GM18498 (cell line): ENCODE results near the gene SCAF1.

Experiments used
- ATAC-seq: cut with Tn5 transposase; IDR thresholded peaks from one replicate; pipeline ENCODE4 v1.9.1; 2021; ENCODE audit warnings: mild to moderate bottlenecking, moderate library complexity; ENCODE audit not compliant: unreplicated experiment

The SCAF1 gene

DNA sequence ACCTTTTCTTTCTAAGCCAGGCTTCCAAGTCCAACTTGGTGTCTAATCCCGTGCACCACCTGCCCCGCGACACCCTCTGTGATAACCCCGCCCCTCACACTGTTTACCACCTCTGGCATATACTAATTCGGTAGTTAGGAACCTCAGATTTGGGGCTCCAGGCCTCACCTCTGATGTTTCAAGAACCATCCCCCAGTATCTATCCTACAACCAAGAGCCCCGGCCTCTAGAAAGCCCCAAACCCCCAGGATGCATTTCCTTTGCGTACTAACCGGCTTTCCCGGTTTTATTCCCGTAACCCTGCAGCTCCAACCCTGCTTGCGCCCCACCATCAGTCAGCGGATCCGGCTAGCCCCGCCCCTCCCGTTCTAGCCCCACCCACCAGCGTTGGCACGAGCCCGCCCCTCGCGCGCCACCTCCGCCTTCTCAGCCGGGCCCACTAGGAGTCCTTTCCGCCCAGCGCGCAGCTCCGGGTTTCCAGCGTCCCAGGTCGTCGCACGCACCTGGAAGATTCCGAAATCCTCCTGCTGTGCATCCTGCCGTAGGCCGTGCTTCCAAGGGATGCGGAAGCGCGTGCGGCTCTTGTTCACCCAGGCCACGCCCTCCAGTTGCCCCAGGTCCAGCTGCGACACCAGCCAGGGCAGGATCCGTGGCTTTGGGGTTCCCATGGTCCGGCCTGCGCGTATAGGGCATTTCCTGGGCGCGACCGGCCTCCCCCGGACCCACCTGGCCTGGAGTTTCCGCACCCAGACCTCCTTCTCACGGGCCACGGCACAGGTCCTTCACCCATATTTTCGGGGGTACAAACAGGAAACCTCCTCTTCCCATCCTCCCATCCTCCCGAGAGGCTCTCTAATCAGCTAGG, 22.4 kb downstream of the SCAF1 start:
- ATAC-seq: no peak

DNA sequence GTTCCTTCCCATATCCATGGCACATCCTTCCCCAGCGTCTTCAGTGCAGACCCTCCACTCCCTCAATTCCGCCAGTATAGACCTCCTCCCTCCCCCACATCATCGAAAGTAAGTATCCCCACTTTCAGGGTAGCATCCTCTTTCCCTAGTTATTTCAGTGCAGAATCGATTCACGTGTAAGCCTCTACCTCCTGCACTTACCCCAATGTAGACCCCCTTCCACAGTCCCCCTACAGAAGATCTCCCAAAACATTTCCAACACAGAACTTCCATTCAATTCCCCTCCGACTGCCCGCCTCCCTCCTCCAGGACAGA, 23.0 kb downstream of the SCAF1 start:
- no peak for ATAC-seq

DNA sequence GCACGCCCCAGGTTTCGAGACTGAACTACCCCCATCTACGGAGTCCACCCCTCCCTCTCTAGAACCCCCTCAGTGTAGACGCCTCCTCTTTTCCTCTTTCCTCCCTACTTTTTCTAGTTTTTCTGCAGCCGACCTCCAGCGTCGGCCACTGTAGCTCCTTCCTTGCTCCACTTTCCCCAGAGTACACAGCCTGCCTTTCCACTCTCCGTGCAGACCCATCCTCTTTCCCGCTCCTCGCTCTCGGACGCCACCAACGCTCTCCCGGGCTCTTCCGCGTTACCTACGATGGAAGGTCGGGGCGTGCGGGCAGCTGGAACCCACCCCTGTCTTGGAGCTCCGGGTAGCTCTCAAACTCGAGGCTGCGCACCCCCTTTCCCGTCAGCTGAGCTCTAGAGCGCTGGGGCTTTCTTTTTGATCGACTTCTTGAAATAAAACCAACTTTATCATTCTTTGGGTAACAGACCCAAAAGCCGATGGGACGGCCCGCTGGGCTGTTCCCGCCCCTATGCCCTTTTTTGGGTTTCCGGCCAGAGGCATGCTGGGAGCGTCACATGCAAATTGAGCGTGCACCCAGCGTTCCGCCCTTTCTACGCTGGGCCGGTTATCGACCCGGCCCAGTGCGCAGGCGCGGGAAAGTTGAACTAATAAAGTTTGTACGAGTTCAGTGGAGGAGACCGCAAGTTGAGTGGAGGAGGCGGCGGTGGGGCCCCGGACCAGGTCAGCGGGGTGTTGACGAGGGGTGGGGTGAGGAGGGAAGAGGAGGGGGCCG, 23.5 kb downstream of the SCAF1 start, which contains the start of the genes BCL2L12 and IRF3:
Gene BCL2L12 (plus strand): TSS at position 583 of the 769 bp plus-strand sequence. CDS start 760 bp downstream, outside the sequence.
Gene IRF3 (minus strand): TSS at position 507 of the 769 bp plus-strand sequence. CDS start 1,019 bp downstream, outside the sequence.
- ATAC-seq: peak; percentile 86

DNA sequence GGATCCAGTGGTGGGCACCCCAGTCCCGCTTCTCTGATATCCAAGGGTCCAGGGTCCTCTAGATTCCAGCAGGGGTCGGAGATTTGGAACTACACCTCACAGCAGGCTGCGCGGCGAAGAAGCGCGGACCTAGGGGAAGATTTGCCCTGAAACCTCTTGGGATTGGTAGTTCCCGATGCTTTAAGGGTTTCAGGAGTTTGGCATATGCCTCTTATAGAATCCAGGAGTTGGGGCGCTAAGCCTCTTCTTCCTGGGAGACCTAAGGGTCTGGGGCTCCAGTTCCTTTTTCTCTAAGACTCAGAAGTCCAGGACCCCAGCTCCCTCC, 24.1 kb downstream of the SCAF1 start:
- ATAC-seq: no peak

DNA sequence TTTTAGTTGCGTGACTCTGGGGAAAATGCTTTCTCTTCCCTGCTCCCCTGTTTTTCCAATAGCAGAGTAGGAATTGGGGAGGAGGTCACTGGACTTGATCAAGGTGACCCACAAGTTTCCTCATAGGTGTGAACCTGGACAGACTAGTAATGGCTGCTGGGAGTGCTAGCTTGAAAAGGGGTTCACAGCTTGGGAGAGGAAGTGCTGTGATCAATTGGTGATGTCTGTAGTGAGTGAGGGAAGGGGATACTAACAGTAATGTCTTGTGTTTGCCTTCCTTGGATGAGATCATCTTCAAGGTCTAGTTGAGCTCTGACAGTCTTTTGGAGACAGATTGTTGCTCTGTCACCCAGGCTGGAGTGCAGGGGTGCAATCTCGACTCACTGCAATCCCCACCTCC, 25.5 kb downstream of the SCAF1 start:
- no peak for ATAC-seq

DNA sequence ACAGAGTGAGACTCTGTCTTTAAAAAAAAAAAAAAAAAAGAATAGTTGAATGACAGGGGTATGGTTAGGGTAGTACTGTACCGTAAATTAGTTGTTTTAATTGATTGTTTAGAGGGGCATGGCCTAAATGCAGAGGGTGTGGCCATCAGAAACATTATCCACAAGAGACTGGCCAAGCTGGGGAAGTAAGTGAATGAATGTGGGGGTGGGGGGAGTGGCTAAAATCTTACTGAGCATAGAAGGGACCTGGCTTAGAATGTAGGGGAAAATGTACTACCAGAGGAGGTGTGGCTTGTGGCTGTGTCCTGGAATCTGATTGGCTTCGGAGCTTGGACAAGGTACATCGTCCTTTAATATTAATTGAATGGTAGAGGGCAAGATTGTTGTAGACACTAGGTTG, 27.5 kb downstream of the SCAF1 start:
- ATAC-seq: no peak

DNA sequence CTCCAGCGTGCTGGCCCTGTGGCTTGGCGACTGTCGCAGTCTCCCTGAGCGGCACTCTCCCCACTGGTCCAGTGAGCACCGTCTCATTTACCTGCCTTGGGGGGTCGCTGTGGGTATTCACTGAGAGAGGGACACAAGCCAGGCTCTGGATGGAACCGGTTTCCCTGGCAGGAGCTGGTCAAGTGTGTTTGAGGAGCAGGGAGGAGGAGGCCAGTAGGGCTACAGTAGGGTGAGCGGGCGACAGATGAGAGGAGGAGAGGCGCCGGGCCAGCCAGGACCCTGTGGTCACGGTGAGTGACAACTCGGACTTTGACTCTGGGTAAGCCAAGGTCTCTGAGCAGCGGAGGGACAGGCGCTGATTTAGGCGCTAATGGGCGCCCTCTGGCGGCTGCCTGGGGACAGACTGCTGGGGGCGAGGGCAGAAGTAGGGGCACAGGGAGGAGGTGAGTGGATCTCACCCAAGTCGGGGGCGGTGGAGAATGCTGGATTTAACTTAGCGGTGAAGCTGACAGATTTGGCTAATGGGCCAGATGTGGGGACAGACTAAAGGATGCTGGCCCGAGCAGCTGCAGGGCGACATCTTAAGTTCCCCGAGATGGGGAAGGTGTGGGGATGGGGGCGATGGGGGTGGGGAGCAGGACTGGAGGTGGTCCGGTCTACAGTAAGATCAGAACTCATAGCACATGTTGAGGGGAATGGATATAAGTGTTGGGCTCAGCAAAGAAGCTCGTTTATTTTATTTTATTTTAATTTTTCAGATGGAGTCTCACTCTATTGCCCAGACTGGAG, 30.3 kb downstream of the SCAF1 start:
- no peak for ATAC-seq

DNA sequence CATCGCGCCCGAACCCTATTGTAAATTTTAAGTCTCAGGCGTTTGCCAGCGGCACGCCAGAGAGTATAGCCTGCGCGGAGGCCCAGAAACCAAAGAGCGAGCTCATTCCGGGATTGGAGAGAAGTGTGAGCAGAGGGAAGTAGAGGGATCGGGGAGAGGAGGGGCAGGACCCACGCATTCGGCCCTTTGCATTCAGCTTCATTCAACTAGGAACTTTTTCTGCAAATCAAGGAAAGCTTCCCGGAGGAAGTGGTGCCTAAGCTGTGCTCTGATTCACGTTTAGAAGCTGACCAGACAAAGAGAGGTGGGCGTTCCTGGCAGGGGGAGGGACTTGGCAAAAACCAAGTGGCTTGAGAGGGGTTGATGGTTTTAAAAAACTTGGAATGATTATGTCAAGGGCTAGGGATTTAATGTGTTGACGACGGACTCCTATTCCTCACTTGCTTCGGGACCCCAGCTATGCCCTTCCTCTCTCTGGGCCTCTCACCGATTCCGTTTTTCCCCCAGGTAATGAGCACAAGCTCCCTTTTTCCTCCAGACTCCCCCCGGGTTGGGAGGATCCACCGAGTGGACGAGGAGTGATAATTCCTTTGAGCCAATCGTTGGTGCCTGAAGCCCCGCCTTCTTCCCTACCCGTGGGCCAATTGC, 34.3 kb downstream of the SCAF1 start:
- ATAC-seq: peak; percentile 30

DNA sequence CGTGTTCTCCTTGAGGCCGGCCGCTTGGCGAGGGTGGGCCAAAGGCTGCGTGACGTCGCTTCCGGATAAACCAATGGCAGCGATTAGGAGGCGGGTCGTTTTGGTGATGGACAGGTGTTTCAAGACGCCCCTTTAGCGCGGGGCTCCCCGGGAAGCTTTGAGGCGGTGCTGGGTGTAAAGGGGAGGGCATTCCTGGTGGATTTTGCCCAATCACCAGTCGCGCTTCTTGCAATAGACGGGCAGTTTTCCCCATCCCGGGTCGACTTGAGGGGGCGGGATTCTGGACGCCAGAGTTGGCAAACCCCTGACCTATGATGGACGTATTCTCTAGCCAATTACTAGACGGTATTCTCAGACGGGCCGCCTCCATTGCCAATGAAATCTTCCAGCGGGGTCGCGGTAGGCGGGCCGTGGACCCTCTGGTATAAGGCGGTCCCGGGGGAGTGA, 34.8 kb downstream of the SCAF1 start:
- ATAC-seq: peak; percentile 70

DNA sequence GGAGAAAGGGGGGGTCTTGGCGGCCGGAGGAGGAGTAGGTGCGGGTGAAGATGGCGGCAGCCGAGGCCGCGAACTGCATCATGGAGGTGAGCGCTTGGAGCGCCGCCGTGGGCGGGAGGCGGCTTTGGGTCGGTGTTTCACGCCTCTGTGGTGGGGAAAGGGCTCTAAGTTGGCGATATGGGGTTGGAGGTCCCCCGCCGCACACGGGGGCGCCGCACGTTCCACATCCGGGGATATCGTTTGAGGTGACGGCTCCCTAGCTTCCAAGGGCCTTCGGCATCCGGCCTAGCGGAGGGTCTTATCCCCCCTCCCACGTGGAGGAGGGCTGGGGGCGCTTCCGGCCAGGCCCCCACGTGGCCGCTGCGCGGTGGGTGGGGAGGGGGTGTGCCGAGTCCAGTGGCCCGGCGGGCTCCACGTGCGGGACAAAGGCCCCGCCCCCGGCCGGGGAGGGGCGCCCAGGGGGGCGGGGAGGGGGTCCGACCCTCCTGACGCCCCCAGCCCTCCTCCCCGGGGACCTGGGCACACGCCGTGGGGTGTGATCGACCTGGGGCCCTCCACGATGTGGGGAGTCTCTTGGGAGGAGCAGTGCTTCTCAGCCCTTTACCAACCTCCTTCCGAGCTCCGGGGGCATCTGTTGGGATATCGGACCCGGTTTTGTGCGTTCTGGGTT, 35.4 kb downstream of the SCAF1 start, which contains the start of gene PRMT1:
Gene PRMT1 (plus strand): TSS at position 41 of the 670 bp plus-strand sequence. CDS start 10 bp downstream, at position 51.
- peak; percentile 16 for ATAC-seq

DNA sequence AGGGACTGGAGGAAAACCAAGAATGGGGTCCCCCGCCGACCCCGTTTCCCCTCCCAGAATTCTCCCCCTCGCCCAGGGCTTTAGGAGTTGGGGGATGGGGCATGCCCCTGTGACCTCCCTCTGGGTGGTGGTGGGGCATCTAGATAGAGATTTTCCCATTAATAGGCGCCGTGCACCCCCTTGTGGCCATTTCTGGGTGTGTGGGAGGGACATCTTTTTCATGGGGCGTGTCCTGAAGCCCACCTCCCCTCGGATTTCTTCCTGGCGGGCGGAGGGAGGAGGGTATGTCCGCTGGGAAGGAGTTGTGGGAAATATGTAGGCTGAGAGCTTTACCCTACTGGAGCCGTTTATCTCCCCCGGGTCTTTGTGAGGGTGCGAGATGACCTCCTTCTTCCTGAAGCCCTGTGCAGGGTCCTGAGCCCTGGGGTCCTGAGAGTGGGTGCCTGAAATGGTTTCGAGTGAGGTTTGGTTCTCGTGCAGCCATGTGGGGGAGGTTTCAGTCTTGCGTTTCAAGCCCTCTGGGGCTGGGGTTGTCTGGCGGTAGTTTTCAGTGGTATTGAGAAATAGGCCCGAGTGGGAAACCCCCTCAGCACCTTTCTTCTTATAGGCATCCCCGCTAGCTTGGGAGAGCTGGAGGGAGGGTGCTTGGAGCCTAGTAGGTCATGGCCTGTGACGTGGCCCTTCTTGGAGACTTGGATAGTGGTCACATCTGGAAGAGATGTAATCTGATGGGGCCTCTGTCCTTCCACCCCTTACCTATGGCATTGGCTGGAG, 36.1 kb downstream of the SCAF1 start:
- no peak for ATAC-seq

DNA sequence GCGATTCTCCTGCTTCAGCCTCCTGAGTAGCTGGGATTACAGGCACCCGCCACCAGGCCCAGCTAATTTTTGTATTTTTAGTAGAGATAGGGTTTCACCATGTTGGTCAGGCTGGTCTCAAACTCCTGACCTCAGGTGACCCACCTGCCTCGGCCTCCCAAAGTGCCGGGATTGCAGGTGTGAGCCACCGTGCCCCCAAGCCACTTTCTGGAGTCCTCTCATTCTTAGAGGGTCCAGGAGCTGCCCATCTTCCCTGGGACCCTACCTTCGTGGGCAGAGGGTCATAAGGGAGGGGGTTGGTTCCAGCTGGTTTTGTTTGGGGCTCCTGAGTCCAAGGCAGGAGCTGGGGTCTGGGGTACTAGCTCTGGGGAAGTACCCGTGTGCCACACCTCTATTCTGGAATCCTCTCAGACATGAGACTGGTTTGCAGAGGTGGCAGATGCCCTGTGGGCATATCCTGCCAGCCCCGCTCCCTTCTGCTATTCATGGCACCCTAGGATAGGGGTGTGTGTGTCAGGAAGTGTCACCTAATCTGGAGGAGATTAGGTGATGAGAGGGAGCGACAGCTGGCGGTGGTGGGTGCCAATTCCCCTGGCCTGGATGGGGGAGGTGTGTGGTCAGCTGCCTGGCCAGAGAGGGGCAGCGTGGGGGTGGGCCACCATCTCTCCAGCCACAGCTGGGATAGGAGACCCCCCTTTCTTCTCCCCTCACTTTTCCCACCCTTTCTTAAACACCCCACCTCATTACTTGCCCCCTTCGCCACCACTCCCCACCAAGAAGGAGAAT, 37.2 kb downstream of the SCAF1 start:
- ATAC-seq: no peak

DNA sequence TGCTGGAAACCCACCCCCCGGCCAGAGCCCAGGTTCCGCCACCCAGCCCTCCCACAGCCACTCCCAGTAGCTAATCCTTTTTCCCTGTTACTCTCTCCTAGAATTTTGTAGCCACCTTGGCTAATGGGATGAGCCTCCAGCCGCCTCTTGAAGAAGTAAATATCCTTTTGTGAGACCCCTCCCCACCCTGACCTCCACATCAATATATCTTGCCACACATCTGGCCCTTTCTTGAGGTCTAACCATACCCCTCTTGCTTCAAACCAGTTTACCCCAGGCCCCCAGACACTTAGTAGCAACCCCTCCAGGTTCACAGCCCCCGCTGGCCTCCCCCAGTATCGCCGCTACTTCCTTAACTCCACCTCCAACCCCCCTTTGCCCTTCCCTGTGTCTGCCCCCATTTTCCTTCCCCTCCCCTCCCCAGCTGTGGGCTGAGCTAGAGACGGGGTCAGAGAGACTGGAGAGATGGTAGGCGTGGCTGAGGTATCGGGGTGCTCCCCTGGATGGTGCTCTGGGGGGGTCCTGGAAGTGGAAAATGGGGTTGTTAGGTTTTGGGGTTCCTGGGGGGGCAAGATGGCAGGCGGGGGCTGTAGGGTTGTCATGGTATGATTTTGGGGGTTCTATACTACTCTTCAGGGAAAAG, 37.9 kb downstream of the SCAF1 start:
- no peak for ATAC-seq

DNA sequence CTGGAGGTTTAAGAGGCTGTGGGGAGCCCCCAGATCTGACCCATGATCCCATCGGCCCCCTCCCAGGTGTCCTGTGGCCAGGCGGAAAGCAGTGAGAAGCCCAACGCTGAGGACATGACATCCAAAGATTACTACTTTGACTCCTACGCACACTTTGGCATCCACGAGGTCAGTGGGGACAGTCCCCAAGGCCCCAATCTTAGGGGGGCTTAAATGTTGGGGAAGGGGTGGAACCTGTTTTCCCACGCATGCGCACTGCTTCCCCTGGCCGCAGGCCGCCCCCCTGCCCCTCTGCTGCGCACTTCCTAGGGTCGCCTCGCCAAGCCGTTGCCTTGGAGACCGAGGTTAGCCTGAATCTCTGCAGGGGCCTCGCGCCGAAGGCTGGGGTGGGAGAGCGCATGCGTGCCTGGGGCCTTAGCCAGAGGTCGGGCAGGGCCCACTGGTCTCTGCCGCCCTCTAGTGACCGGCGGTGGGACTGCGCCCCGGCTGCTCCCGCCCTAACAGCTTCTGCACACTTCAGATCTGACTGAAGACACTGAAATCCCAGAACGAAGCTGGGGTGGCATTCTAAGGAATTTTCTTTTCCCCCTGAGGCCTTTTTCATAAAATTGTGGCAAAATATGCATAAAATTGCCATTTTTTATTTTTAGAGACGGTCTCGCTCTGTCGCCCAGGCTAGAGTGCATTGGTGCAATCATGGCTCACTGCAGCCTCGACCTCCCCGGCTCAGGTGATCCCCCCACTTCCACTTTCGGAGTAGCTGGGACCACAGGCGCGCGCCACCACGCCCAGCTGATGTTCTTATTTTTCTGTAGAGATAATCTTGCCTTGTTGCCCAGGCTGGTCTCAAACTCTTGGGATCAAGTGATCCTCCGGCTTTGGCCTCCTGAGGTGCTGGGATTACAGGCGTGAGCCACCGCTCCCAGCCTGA, 38.7 kb downstream of the SCAF1 start:
- ATAC-seq: no peak

DNA sequence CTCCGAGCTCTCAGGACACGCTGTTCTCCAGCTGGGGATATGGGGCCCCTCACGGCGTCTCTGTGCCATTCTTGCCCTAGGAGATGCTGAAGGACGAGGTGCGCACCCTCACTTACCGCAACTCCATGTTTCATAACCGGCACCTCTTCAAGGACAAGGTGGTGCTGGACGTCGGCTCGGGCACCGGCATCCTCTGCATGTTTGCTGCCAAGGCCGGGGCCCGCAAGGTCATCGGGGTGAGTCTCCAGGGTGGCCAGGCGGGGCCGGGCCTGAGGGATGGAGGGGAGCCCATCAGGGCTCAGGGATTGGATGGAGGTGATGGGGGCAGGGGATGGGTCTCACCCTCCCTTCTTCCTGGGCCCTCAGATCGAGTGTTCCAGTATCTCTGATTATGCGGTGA, 39.8 kb downstream of the SCAF1 start:
- ATAC-seq: no peak

DNA sequence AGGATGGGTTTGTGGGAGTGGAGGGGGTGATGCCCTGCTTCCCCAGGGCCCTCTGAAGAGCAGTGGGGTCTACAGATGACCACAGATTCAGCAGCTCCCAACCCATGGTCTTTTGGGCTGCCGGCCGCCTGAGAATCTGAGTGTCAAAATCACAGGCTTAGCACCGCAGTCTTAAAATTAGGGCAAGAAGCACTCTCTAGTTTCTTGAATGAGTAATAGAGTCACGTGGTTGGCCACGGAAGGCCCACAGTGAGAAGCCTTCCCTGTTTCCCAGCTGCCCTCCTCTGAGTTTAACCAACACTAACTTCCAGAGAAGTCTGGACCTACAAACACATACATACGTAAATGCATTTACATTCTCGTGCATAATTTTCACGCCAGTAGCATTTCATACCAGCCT, 40.3 kb downstream of the SCAF1 start:
- no peak for ATAC-seq

DNA sequence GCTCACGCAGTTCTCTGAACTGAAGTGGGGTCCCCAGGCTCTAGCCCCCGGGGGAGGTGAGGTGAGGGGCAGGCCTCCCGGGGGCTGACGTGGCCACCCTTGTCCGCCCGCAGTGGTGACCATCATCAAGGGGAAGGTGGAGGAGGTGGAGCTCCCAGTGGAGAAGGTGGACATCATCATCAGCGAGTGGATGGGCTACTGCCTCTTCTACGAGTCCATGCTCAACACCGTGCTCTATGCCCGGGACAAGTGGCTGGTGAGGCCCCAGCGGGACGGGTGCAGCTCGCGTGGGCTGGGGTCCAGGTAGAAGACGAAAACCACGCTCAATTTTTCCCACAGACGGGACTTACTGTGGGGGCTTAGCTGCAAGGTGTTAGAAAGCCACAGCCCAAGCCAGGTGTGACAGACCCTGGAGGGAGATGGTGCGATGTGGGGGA, 41.8 kb downstream of the SCAF1 start:
- no peak for ATAC-seq
